NOMO-1 treated with DMSO at 0.1 percent for 48 hours (cell line): ENCODE data around the gene HHIPL2.
A peak's percentile ranks its signal among the peaks of the same experiment; 100 is the strongest.

Experiments used
- DNase-seq: peaks from one replicate; lab custom pipeline; 2025; ENCODE audit not compliant: unreplicated experiment; lab: John Stamatoyannopoulos, UW

Gene HHIPL2

GRCh38 chr1:222547944-222548671, at the start of gene HHIPL2:
Gene HHIPL2, minus strand, starts transcription at chr1:222548104. Its CDS starts 60 bp downstream, at chr1:222548044.
- no peak for DNase-seq

- no peak for DNase-seq
Observed at GRCh38 chr1:222596696-222597095, 48.8 kb upstream of the HHIPL2 start.

DNA sequence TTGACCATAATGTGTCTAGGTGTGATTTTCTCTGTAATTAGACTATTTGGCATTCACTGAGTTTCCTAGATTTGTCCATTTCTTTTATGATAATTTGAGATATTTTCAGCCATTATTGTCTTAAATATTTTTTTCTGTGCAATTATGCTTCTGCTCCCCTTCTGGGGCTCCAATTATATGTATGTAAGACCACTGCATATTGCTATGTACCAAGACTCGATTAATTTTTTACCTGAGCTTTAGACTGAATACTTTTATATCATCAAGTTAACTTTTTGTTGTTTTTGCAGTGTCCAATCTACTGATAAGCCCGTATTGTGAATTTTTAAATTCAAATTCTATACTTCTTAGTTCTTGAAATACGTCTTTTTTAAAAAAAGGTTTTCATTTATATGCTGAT, 46.9 kb upstream of the HHIPL2 start:
- DNase-seq, result no peak

DNA sequence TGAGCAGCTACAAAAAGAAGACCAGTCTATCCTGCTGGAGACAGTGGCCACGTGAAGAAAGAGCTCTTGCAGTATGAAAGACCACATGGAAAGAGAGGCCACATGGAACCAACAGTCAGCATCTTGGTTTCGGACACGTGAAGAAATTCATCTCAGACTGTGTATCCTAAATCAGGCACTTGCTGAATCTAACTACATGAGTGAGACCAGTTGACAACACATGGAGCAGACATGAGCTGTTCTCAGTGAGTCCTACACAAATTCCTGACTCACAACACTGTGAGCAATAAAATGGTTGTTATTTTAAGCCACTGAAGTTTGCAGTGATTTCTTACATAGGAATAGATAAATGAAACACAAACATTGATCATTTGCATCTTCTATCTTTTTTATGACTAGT, 44.3 kb upstream of the HHIPL2 start:
- no peak for DNase-seq

- DNase-seq, result peak; percentile 82
Observed at GRCh38 chr1:222589462-222590302, 41.8 kb upstream of the HHIPL2 start, which contains the start of gene TAF1A. Gene TAF1A, minus strand, starts transcription at chr1:222589933.

DNA sequence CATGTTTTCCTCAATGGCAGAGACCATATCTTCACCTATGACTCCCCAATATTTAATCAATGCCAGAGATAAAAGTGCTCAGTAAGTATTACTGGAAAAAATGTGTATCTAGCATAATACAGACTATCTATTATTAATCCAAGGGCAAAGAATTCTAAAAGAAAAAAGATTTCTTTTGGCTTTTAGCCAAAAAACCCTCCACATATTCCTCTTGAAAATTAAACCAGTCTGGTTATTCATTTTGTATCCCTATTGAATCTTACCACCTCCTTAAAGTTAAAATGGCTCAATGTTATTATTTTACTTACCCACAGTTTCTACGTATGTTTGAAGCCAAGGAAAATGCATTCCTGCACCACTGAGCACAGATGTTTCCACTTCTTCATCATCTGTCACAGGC, 40.2 kb upstream of the HHIPL2 start:
- DNase-seq, result no peak

- DNase-seq, result no peak
Observed at GRCh38 chr1:222586842-222587241, 38.9 kb upstream of the HHIPL2 start.

DNA sequence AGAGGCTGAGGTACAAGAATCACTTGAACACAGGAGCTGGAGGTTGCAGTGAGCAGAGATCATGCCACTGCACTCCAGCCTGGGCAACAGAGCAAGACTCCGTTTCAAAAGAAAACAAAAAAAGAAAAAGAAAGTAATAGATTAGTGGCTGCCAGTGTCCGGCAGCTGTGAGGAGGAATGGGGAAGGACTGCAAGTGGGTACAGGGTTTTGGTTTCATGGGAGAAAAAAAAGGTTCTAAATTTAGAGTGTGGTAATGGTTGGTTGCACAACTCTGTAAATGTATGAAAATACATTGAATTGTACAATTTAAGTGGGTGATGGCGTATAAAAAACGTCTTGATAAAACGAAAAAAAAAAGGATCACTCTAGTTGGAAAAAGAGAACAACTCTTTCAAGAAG, 35.2 kb upstream of the HHIPL2 start:
- DNase-seq, result peak; percentile 85

GRCh38 chr1:222582099-222582774, 34.3 kb upstream of the HHIPL2 start:
- DNase-seq, result no peak

DNA sequence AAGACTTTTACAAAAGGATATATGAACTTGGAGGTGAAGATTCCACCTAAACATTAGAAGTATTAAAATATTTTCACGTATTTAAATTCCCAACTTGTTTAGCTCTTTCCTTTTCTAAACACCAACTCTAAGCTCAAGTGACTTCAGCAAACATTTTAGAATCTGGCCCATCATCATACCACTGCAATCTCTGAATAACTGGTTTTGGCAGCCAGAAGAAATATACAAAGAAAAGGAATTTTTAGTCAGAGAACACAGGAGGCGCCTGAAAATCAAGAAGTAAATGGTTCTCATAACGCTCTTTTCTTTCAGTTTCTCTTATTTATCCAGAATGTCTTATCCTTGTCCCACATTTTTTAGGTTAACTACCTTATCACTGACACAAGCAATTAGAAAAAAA, 31.4 kb upstream of the HHIPL2 start:
- no peak for DNase-seq

- no peak for DNase-seq
Observed at GRCh38 chr1:222570837-222571236, 22.9 kb upstream of the HHIPL2 start.

GRCh38 chr1:222561656-222562055, 13.8 kb upstream of the HHIPL2 start:
- no peak for DNase-seq

DNA sequence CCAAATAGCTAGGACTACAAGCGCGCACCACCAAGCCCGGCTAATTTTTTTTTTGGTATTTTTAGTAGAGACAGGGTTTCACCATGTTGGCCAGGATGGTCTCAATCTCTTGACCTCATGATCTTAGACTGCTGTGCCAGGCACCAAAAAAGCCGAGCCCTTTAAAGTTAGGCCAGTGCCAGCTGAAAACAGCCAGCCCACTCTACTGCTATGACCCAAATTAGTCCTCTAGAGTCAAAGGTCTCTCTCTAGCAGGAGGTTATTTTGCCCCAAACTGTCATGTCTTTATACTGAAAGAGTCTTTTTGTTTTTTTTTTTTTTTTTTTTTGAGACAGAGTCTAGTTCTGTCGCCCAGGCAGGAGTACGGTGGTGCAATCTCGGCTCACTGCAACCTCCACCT, 9.7 kb upstream of the HHIPL2 start:
- DNase-seq, result no peak

- DNase-seq, result no peak
Observed at GRCh38 chr1:222557148-222557547, 9.2 kb upstream of the HHIPL2 start.

- no peak for DNase-seq
Observed at GRCh38 chr1:222555992-222556615, 8.2 kb upstream of the HHIPL2 start.

DNA sequence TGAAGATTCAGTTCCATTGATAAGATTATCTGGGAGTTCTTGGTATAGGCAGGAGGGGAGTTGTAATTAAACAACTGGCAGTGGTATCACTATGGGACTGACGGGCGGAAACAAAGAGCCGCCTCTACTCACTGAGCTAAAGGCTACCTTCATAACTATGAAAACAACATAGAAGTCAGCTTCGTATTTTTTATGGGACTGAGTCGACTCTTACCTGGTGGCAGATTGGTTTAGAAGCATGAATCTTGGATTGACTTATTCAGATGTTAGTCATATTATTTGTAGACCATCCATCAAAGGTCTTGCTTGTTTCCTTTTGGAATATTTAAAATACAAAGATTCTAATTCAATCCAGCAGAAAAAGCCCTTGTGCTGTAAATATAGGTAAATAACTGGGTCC, 6.3 kb upstream of the HHIPL2 start:
- no peak for DNase-seq

DNA sequence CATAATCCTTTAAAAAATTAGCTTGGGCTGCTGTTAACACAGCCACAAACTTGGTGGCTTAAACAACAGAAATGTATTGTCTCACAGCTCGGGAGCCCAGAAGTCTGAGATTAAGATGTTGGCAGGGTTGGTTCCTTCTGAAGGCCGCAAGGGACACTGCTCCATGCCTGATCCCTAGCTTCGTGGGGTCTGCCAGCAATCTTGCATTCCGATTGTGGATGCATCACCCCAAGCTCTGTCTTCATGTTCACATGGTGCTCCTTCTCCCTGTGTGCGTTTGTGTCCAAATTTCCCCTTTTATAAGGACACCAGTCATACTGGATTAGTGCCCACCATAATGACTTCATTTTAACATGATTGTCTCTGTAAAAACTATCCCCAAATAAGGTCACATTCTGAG, 5.0 kb upstream of the HHIPL2 start:
- no peak for DNase-seq

DNA sequence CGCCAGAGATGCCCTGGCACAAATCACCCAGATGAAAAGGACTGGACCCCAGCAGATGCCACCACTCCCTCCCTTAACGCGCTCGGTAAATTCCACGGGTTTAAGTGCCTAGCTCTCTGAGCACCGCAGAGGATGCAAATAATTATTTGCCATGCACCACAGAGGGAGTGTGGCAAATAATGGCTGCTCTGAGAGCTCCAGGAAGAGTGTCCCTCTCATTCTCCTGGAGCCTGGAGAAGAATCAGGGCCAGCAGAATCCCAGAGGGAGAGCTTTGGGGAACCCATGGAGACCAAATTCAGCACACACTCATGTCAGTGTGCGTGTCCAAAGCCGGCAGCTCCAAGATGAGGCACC, 667 bp downstream of the HHIPL2 start:
- no peak for DNase-seq

GRCh38 chr1:222546548-222547259, 1.2 kb downstream of the HHIPL2 start:
- DNase-seq, result no peak

- DNase-seq, result no peak
Observed at GRCh38 chr1:222546091-222546490, 1.8 kb downstream of the HHIPL2 start.

- no peak for DNase-seq
Observed at GRCh38 chr1:222543817-222544216, 4.1 kb downstream of the HHIPL2 start.
